ENCODE data around the gene DISP3.

DNA sequence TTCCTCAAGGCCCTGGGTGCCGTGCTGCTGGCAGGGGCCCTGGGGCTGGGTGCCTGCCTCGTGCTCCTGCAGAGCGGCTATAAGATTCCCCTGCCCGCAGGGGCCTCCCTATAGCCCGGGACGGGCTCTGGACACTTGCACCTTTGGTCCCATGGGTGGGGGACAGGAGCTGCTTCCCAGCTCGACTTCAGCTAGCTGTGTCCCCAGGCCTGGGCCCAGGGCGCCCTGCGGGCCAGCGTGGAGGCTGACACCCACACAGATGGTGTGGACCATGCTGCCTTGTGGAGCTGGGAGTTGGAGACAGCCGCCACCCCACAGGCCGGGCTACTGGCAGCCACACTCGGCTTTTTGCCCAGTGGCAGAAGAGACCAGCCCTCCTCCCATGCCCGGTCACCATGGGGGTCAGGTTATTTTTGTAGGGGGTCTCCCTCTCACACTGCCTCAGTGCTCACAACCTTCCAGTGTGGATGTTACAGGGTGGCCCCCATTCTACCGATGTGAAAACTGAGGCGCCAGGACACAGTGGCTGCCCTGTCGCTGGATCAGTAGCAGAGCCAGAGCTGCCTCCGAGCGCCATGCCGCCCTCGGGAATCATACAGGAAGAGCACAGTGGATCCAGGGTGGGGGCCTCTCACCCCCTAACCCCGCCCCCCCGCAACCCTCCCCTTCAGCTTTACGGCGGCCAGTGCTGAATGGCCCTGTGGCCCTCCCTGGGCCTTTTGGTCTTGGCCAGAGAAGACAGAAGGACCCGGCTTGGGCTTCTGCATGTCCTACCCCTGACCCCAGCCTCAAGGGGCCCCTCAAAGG lies 57.8 kb downstream of the DISP3 start:
- no peak for TF ChIP-seq TEAD4 (IDR thresholded peaks at IDR 0.05; ENCODE audit: low read length)
- no peak for TF ChIP-seq TEAD4 (CRISPR knock-in tag; IDR thresholded peaks at IDR 0.05; ENCODE audit: borderline replicate concordance)
- TF ChIP-seq, protein P1, sequence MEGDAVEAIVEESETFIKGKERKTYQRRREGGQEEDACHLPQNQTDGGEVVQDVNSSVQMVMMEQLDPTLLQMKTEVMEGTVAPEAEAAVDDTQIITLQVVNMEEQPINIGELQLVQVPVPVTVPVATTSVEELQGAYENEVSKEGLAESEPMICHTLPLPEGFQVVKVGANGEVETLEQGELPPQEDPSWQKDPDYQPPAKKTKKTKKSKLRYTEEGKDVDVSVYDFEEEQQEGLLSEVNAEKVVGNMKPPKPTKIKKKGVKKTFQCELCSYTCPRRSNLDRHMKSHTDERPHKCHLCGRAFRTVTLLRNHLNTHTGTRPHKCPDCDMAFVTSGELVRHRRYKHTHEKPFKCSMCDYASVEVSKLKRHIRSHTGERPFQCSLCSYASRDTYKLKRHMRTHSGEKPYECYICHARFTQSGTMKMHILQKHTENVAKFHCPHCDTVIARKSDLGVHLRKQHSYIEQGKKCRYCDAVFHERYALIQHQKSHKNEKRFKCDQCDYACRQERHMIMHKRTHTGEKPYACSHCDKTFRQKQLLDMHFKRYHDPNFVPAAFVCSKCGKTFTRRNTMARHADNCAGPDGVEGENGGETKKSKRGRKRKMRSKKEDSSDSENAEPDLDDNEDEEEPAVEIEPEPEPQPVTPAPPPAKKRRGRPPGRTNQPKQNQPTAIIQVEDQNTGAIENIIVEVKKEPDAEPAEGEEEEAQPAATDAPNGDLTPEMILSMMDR (IDR thresholded peaks at IDR 0.05 in 2 of 3, conservative IDR thresholded peaks at IDR 0.05 in 1 of 3; ENCODE audit: insufficient read depth in 2 of 3, low read depth in 1 of 3, low read length in 3 of 3): no peak
